ENCODE data around the gene PHRF1. TPM values are rescaled to one million over a fixed set of nuclear protein-coding genes. Genes with fewer than 3 reads are reported as not detected.

Gene PHRF1
- total RNA-seq, 1 experiment from 2014 or later, result 45.5 TPM

DNA sequence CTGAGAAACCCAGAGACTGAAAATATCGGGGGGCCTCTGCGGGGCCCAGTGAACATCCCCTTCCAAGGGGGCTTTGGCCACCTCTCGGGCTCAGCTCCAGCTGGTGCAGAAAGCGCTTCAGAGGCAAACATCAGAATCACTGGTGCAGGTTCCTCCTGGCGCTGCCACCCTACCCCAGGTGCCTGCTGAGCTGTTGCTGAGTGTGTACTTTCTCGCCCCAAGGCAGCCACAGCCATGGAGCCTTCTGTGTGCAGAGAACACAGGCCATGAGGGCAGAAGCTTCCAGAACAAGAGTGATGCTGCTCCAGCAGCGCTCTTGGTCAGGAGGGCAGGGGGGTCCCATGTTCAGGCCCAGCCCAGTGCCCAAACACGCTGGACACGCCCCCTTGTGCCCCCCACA lies 67.1 kb downstream of the PHRF1 start:
- H3K79me2 ChIP-seq (ENCODE audit: insufficient read depth, low read length), result no peaks in the 10 kb centered on the region
- no peak overlapping the region for H3K9ac ChIP-seq (ENCODE audit: low read length)
- no peak overlapping the region for H3K27ac ChIP-seq (ENCODE audit: low read depth, low read length)
- no peaks in the 10 kb centered on the region for H3K27me3 ChIP-seq (ENCODE audit: insufficient read depth, low read length)
- POLR2A ChIA-PET, result no interaction called here
- no peaks in the 10 kb centered on the region for H3K4me1 ChIP-seq (ENCODE audit: control insufficient read depth in 1 of 2, insufficient read depth in 2 of 2, low read length in 2 of 2)
- no peaks in the 10 kb centered on the region; a peak in 1 of 4 replicates for H3K36me3 ChIP-seq (ENCODE audit: control insufficient read depth in 1 of 2, insufficient read depth in 2 of 2, low read length in 2 of 2)
- DNase-seq (ENCODE audit: low read depth, low spot score) (no peak), ATAC-seq (no peak)
- H3K4me2 ChIP-seq (ENCODE audit: low read length), result no peak overlapping the region
- CTCF ChIA-PET, result no interaction called here
- H4K20me1 ChIP-seq (ENCODE audit: insufficient read depth), result no peaks in the 10 kb centered on the region
- BruUV-seq (replicated peaks), result no TSS peak
- H3K9me3 ChIP-seq (ENCODE audit: control insufficient read depth in 1 of 2, insufficient read depth in 1 of 2, low read depth in 1 of 2, low read length in 2 of 2), result no peaks in the 10 kb centered on the region
- TF ChIP-seq, protein P1, sequence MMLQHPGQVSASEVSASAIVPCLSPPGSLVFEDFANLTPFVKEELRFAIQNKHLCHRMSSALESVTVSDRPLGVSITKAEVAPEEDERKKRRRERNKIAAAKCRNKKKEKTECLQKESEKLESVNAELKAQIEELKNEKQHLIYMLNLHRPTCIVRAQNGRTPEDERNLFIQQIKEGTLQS (IDR thresholded peaks at IDR 0.05), result no peak
- TF ChIP-seq, protein P2, sequence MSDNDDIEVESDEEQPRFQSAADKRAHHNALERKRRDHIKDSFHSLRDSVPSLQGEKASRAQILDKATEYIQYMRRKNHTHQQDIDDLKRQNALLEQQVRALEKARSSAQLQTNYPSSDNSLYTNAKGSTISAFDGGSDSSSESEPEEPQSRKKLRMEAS (IDR thresholded peaks at IDR 0.05), result no peak
- TF ChIP-seq CBX3 (IDR thresholded peaks at IDR 0.05; ENCODE audit: low read depth), result no peak
- no peak for TF ChIP-seq SP1 (IDR thresholded peaks at IDR 0.05; ENCODE audit: low read depth)
- no peak for TF ChIP-seq REST (IDR thresholded peaks at IDR 0.05; ENCODE audit: low read depth)
- TF ChIP-seq POLR2AphosphoS5 (IDR thresholded peaks at IDR 0.05; ENCODE audit: low read depth, low read length), result no peak
- no peak for TF ChIP-seq YY1 (IDR thresholded peaks at IDR 0.05; ENCODE audit: extremely low read depth, insufficient replicate concordance, low read depth, low read length)
- no peak for TF ChIP-seq EZH2 (IDR thresholded peaks at IDR 0.05)
- no peak for TF ChIP-seq POLR2A (IDR thresholded peaks at IDR 0.05; ENCODE audit: borderline replicate concordance, extremely low read depth, insufficient read depth, insufficient read length)
- H3K9me2 ChIP-seq (ENCODE audit: insufficient read depth), result no peaks in the 10 kb centered on the region
- H2AFZ ChIP-seq (ENCODE audit: low read depth, low read length, poor library complexity, severe bottlenecking), result no peak overlapping the region
- intact Hi-C loops (cut with micrococcal nuclease), result no loop called here
- H3K4me3 ChIP-seq (replicated peaks in 1 of 2; ENCODE audit: low read depth in 1 of 2, low read length in 2 of 2), result no peak overlapping the region
- RAD21 ChIA-PET (ENCODE audit: low non-redundant PET in 1 of 2, low total read pairs in 2 of 2, uncharacterized antibody in 2 of 2, unreplicated experiment in 2 of 2), result no interaction called here

Data from HCT116 (cell line).